GM12878 (cell line): ENCODE results near the gene SLC30A7. TPM values are rescaled to one million over a fixed set of nuclear protein-coding genes. Genes with fewer than 3 reads are reported as not detected.

Experiments
- ATAC-seq: fragments of 200-7000 bp; cut with Tn5 transposase; 3 replicates; pipeline ENCODE4 v1.9.1; 2020; ENCODE audit warnings: mild to moderate bottlenecking, moderate library complexity
- BruUV-seq: library from RNA; stranded (reverse); fragments of 400-500 nt; replicated peaks from 2 replicates; lab custom pipeline; 2021; lab: Mats Ljungman, UMichigan
- CTCF ChIA-PET: fragments of 300-600 bp; sonication (Branson Sonifier 250); formaldehyde crosslinking; extraction: SDS; loops from one replicate; lab custom pipeline; 2021; ENCODE audit warnings: inconsistent platforms; lab: Yijun Ruan, JAX
- POLR2A ChIA-PET: fragments of 350-600 bp; formaldehyde crosslinking; extraction: SDS; loops from one replicate; lab custom pipeline; 2021; ENCODE audit warnings: inconsistent platforms; lab: Charles Lee
- RAD21 ChIA-PET: fragments of 300-600 bp; sonication (Branson Sonifier 250); formaldehyde crosslinking; loops from one replicate; lab custom pipeline; 2023; ENCODE audit warnings: antibody characterized with exemption; ENCODE audit not compliant: unreplicated experiment; lab: Charles Lee
- SMC1A ChIA-PET: fragments of 300-600 bp; sonication (Branson Sonifier 250); formaldehyde crosslinking; loops from one replicate; lab custom pipeline; 2023; ENCODE audit not compliant: unreplicated experiment, uncharacterized antibody; lab: Charles Lee
- DNase-seq: peaks from one replicate; pipeline ENCODE4 v3.0.0-alpha.2; 2011; ENCODE audit warnings: low read depth, low spot score
- FAIRE-seq: peaks from 3 replicates; lab custom pipeline; 2011; peaks lifted over from hg19 to GRCh38; lab: Jason Lieb, UNC
- H2AFZ ChIP-seq: 2 replicates; pipeline ENCODE4 v1.6.0; 2011; ENCODE audit warnings: low read depth, low read length, control low read depth; ENCODE audit not compliant: control insufficient read depth
- H3K27ac ChIP-seq: 2 replicates; pipeline ENCODE4 v1.5.1; 2011; ENCODE audit warnings: control low read depth; ENCODE audit not compliant: control insufficient read depth, insufficient read depth
- H3K27me3 ChIP-seq, 2 experiments: replicated peaks in 1 of 2; 2 replicates each; pipeline versions ENCODE4 v1.6.0 to v1.6.1; 2011; ENCODE audit warnings: low read length in 1 of 2; ENCODE audit not compliant: control insufficient read depth in 2 of 2, insufficient read depth in 2 of 2
- H3K36me3 ChIP-seq, 2 experiments: 2 replicates each; pipeline ENCODE4 v1.5.1; 2011; ENCODE audit warnings: low read length in 1 of 2; ENCODE audit not compliant: control insufficient read depth in 2 of 2, insufficient read depth in 2 of 2
- H3K4me1 ChIP-seq: 2 replicates; pipeline ENCODE4 v1.6.1; 2011; ENCODE audit warnings: mild to moderate bottlenecking, low read length, moderate library complexity, mixed read lengths; ENCODE audit not compliant: control insufficient read depth, insufficient read depth
- H3K4me2 ChIP-seq: 2 replicates; pipeline ENCODE4 v1.6.0; 2011; ENCODE audit warnings: control low read depth; ENCODE audit not compliant: control insufficient read depth, insufficient read depth
- H3K4me3 ChIP-seq: fragments of 200-600 bp; sonication (generic); 2 replicates; pipeline ENCODE4 v1.5.1; 2016
- H3K79me2 ChIP-seq: 2 replicates; pipeline ENCODE4 v1.6.0; 2011; ENCODE audit warnings: low read length; ENCODE audit not compliant: control insufficient read depth, insufficient read depth
- H3K9ac ChIP-seq: 2 replicates; pipeline ENCODE4 v1.8.0; 2011; ENCODE audit warnings: low read length, control low read depth, mixed read lengths; ENCODE audit not compliant: control insufficient read depth, insufficient read depth
- H3K9me3 ChIP-seq: replicated peaks from 3 replicates; pipeline ENCODE4 v1.5.1; 2011; ENCODE audit warnings: mild to moderate bottlenecking, low read length; ENCODE audit not compliant: control insufficient read depth, insufficient read depth
- H4K20me1 ChIP-seq: 2 replicates; pipeline ENCODE4 v1.6.0; 2011; ENCODE audit not compliant: control insufficient read depth, insufficient read depth
- CBX5 ChIP-seq: sonication (generic); IDR thresholded peaks from 2 replicates; pipeline ENCODE4 v1.6.1; 2016; ENCODE audit warnings: low read depth, moderate library complexity, mild to moderate bottlenecking, inconsistent platforms
- CHD1 ChIP-seq: IDR thresholded peaks from 2 replicates; pipeline ENCODE4 v1.6.1; 2012; ENCODE audit warnings: low read depth, low read length, improper control_type of control experiment
- ETV6 ChIP-seq, 2 experiments: fragments of 450-650 bp in 1 of 2; IDR thresholded peaks in 1 of 2; conservative IDR thresholded peaks in 1 of 2; 2 replicates each; pipeline ENCODE4 v1.6.1; 2014; ENCODE audit warnings: antibody characterized with exemption in 1 of 2, borderline replicate concordance in 1 of 2, low read depth in 1 of 2, mild to moderate bottlenecking in 1 of 2, moderate library complexity in 1 of 2
- IKZF2 ChIP-seq, 2 experiments: fragments of 450-650 bp; IDR thresholded peaks; 2 replicates each; pipeline ENCODE4 v1.6.1; 2017; ENCODE audit warnings: mild to moderate bottlenecking in 2 of 2, moderate library complexity in 2 of 2
- MLLT1 ChIP-seq: fragments of 450-650 bp; IDR thresholded peaks from 2 replicates; pipeline ENCODE4 v1.6.1; 2016; ENCODE audit warnings: mild to moderate bottlenecking
- MTA2 ChIP-seq: fragments of 450-650 bp; IDR thresholded peaks from 2 replicates; pipeline ENCODE4 v1.6.1; 2016; ENCODE audit warnings: low read depth, mild to moderate bottlenecking, moderate library complexity
- MXI1 ChIP-seq: fragments of 150-350 bp; IDR thresholded peaks from 2 replicates; pipeline ENCODE4 v1.6.1; 2011; ENCODE audit warnings: low read depth, mild to moderate bottlenecking, inconsistent platforms, low read length, improper control_type of control experiment
- RUNX3 ChIP-seq: IDR thresholded peaks from 2 replicates; pipeline ENCODE4 v1.6.1; 2012; ENCODE audit warnings: low read length, inconsistent platforms
- WGBS: methylation state at CpG from one replicate; pipeline ENCODE4 v1.1.6; 2016; ENCODE audit warnings: low lambda C conversion rate; ENCODE audit not compliant: insufficient replicate concordance, insufficient coverage; ENCODE audit errors: missing lambda C conversion rate; 5-methylcytosine and 5-hydroxymethylcytosine counted together
- in situ Hi-C: fragments of 300-500 bp; cut with MboI; formaldehyde crosslinking; loops from 9 replicates; pipeline ENCODE4 v1.14.3; 2018; ENCODE audit warnings: mixed read lengths
- intact Hi-C: fragments of 100-400 bp; cut with micrococcal nuclease; formaldehyde crosslinking; loops from one replicate; pipeline ENCODE4 v1.14.2; 2022; ENCODE audit not compliant: unreplicated experiment
- polyA plus RNA-seq, 11 experiments: library from polyadenylated mRNA; depleted of rRNA in 4 of 11; unstranded in 6 of 11; stranded (reverse) in 5 of 11; fragments of >200 nt; fragmentation: Nextera tagmentation in 4 of 11; fragmentation: Illumina TruSeq in 1 of 11; extraction: Ambion mirVana in 4 of 11; extraction: Trizol in 1 of 11; gene quantifications; 1 replicate in 1 of 11; 2 replicates in 10 of 11; pipeline versions ENCODE4 v1.2.1 to v1.2.3, GENCODE V29; 2011 to 2016; ENCODE audit warnings: inconsistent platforms in 2 of 11, missing spikeins in 2 of 11, low read depth in 1 of 11
- total RNA-seq, 4 experiments: library from RNA; depleted of rRNA in 3 of 4; stranded (reverse); fragments of >200 nt in 3 of 4; fragmentation: Illumina TruSeq in 1 of 4; extraction: Trizol in 1 of 4; gene quantifications; 2 replicates each; pipeline versions ENCODE4 v1.2.1 to v1.2.3, GENCODE V29; 2013 to 2021
- TF ChIP-seq, protein P1 (sequence below): fragments of 450-650 bp; IDR thresholded peaks from 2 replicates; pipeline ENCODE4 v1.6.1; 2018; ENCODE audit warnings: borderline replicate concordance, mild to moderate bottlenecking; ENCODE audit not compliant: partially characterized antibody
- TF ChIP-seq, protein P2 (sequence below): IDR thresholded peaks from 2 replicates; pipeline ENCODE4 v1.6.1; 2012; ENCODE audit warnings: low read length, inconsistent platforms

Gene SLC30A7
- total and polyA plus RNA-seq, 10 of the 15 experiments (the other 5 are each of a cell fraction or from before 2014, with no cell fraction given) = 4.4 to 23.3 (median 16.9) TPM

DNA sequence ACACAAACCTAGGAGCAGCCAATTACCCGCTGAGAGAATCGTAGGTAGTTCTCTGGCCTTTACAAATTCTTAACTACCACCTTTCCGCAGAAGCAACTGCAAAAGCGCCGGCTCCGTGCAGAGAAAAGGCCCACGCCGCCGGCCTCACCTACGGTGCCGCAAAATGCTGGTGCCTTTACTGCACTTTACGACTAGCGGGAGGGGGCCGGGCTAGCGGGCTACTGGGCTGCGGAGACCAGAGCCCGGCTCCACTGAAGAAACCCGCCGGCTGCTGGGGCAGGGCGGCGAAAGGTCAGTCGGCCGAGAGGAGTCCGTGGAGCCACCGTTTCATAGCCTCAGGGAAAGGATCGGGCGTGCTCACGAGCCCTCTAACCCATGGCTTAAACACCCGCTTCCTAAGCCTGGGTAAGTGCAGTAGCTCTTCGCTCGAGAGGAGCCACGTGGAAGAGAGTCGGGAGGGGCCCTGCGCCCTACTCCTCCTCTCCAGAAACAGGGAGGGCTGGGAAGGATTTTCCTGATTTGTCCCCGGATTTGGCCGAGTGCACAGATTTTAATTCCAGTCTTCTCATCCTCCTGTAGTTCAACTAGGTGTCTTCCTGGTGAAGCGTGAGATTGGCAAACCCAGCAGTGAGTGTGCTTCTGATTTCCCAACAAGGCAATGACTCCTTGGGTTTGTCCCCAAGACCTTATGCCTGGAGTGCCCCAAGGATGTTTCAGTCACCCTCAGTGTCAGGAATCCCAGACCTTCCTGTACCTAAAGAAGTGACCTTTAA, 130.0 kb downstream of the SLC30A7 start, which contains the start of gene DPH5 (continued):
- TF ChIP-seq, protein P1, sequence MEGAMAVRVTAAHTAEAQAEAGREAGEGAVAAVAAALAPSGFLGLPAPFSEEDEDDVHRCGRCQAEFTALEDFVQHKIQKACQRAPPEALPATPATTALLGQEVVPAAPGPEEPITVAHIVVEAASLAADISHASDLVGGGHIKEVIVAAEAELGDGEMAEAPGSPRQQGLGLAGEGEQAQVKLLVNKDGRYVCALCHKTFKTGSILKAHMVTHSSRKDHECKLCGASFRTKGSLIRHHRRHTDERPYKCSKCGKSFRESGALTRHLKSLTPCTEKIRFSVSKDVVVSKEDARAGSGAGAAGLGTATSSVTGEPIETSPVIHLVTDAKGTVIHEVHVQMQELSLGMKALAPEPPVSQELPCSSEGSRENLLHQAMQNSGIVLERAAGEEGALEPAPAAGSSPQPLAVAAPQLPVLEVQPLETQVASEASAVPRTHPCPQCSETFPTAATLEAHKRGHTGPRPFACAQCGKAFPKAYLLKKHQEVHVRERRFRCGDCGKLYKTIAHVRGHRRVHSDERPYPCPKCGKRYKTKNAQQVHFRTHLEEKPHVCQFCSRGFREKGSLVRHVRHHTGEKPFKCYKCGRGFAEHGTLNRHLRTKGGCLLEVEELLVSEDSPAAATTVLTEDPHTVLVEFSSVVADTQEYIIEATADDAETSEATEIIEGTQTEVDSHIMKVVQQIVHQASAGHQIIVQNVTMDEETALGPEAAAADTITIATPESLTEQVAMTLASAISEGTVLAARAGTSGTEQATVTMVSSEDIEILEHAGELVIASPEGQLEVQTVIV = peak; percentile 99
- TF ChIP-seq RUNX3 (peak; percentile 54; the same call in 1 of the 2 replicates), CBX5 (peak; percentile 81), IKZF2 (IDR thresholded peaks at IDR 0.05) (peak in 1 of 2 experiments; percentile 67; a peak in 2 of 4 replicates), MXI1 (peak; percentile 97), ETV6 (conservative IDR thresholded peaks at IDR 0.05 in 1 of 2, IDR thresholded peaks at IDR 0.05 in 1 of 2; ENCODE audit: borderline replicate concordance in 1 of 2, low read depth in 1 of 2) (no peak)
- TF ChIP-seq, all 136 proteins: peak for 38

DNA sequence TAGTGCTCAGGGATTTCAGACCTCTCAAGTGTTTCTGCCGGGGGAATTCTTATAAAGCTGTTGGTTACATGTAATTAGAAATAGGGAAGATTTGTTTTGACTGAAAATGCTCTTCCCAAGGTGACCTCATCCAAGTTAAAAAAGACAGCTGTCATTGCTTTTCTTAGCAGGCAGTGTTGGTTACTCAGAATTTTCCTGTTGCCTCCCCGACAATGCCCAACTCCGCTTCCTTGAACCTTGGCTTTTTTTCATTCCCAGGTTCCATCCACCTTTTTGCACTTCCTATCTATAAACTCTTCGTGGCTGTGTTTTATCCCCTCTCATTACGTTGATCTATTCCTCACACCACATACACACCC, 130.5 kb downstream of the SLC30A7 start:
- ChIA-PET RAD21 (interaction anchor here (0.5 to 1.7 kb wide), 6 partner anchors 24 to 283 kb away, joined by 3 to 4 read pairs (median 3); partner anchors contain the start of gene EXTL2), SMC1A (interaction anchor here (0.7 to 2.0 kb wide), 7 partner anchors 9 to 284 kb away, joined by 3 to 8 read pairs (median 4); no protein-coding TSS in a partner anchor), POLR2A (no interaction called here), CTCF (interaction anchor here (1.0 to 1.4 kb wide), 3 partner anchors 11 to 253 kb away, joined by 3 to 4 read pairs (median 3); no protein-coding TSS in a partner anchor)
- peak overlapping the region; percentile 96 for H3K9ac ChIP-seq
- no peak for DNase-seq
- H3K79me2 ChIP-seq = peaks cover 63% of the 10 kb centered on the region
- H3K4me3 ChIP-seq = peak overlapping the region; percentile 74
- no peak for ATAC-seq
- H3K27me3 ChIP-seq = no peaks in the 10 kb centered on the region
- BruUV-seq = no TSS peak
- TF ChIP-seq, protein P2, sequence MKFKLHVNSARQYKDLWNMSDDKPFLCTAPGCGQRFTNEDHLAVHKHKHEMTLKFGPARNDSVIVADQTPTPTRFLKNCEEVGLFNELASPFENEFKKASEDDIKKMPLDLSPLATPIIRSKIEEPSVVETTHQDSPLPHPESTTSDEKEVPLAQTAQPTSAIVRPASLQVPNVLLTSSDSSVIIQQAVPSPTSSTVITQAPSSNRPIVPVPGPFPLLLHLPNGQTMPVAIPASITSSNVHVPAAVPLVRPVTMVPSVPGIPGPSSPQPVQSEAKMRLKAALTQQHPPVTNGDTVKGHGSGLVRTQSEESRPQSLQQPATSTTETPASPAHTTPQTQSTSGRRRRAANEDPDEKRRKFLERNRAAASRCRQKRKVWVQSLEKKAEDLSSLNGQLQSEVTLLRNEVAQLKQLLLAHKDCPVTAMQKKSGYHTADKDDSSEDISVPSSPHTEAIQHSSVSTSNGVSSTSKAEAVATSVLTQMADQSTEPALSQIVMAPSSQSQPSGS = 0 out of 2 replicates have a peak, but pooled peaks have one; percentile 38
- TF ChIP-seq CHD1 = no peak
- peak; percentile 59; the same call in 1 of the 2 replicates for TF ChIP-seq MLLT1
- TF ChIP-seq MTA2 = no peak
- 25% methylated on average over 5 of the region's 5 CpGs for WGBS
- H3K36me3 ChIP-seq = no peaks in the 10 kb centered on the region
- no peaks in the 10 kb centered on the region; the same call in 1 of the 3 replicates for H3K9me3 ChIP-seq
- peak overlapping the region; percentile 94 for H3K27ac ChIP-seq
- no peaks in the 10 kb centered on the region for H4K20me1 ChIP-seq
- intact Hi-C loops (loop anchor here (5.0 kb wide), 3 partner anchors 96 to 211 kb away; partner anchors contain the start of gene S1PR1), in situ Hi-C loops (no loop called here)
- peak overlapping the region; percentile 95; the same call in 1 of the 2 replicates for H2AFZ ChIP-seq
- peaks cover 18% of the 10 kb centered on the region for H3K4me1 ChIP-seq
- peak overlapping the region; percentile 87 for H3K4me2 ChIP-seq
- FAIRE-seq = no peak
